ENCODE data around the gene ERN1. TPM values are rescaled to one million over a fixed set of nuclear protein-coding genes. Genes with fewer than 3 reads are reported as not detected.

Gene ERN1
- total and polyA plus RNA-seq, 2 experiments from 2014 or later: 8.9 to 12.4 TPM

GRCh38 chr17:64161380-64162176, 31.6 kb upstream of the ERN1 start:
- Histone ChIP-seq H3K27ac (no peak overlapping the region), H3K9me3 (ENCODE audit: low read depth) (no peaks in the 10 kb centered on the region), H3K27me3 (no peaks in the 10 kb centered on the region), H3K36me3 (no peaks in the 10 kb centered on the region), H3K4me1 (ENCODE audit: low read depth) (peaks cover 11% of the 10 kb centered on the region), H3K4me3 (no peak overlapping the region)
- no peak for DNase-seq (ENCODE audit: low read depth in 1 of 2, low spot score in 1 of 2)
- no peak for TF ChIP-seq CTCF (IDR thresholded peaks at IDR 0.05; ENCODE audit: low read depth, low read length)

- Histone ChIP-seq H3K4me3 (no peak overlapping the region), H3K27ac (no peak overlapping the region), H3K9me3 (ENCODE audit: low read depth) (no peaks in the 10 kb centered on the region), H3K36me3 (no peaks in the 10 kb centered on the region), H3K27me3 (no peaks in the 10 kb centered on the region), H3K4me1 (ENCODE audit: low read depth) (peaks cover 18% of the 10 kb centered on the region)
- TF ChIP-seq CTCF (IDR thresholded peaks at IDR 0.05; ENCODE audit: low read depth, low read length): no peak
- DNase-seq (ENCODE audit: low read depth in 1 of 2, low spot score in 1 of 2): no peak
These were observed 30.4 kb upstream of the ERN1 start for GRCh38 chr17:64160378-64160777.

- H3K4me1 ChIP-seq (ENCODE audit: low read depth): peaks cover 18% of the 10 kb centered on the region
- no peak for TF ChIP-seq CTCF (IDR thresholded peaks at IDR 0.05; ENCODE audit: low read depth, low read length)
- H3K27me3 ChIP-seq: no peaks in the 10 kb centered on the region
- no peak overlapping the region for H3K4me3 ChIP-seq
- H3K36me3 ChIP-seq: no peaks in the 10 kb centered on the region
- no peaks in the 10 kb centered on the region for H3K9me3 ChIP-seq (ENCODE audit: low read depth)
- no peak for DNase-seq (ENCODE audit: low read depth in 1 of 2, low spot score in 1 of 2)
- H3K27ac ChIP-seq: no peak overlapping the region
These were observed 29.1 kb upstream of the ERN1 start for GRCh38 chr17:64158831-64159590.

- no peak for DNase-seq (ENCODE audit: low read depth in 1 of 2, low spot score in 1 of 2)
- TF ChIP-seq CTCF (IDR thresholded peaks at IDR 0.05; ENCODE audit: low read depth, low read length): no peak
- H3K36me3 ChIP-seq: peaks cover 2% of the 10 kb centered on the region
- H3K27me3 ChIP-seq: no peaks in the 10 kb centered on the region
- H3K4me3 ChIP-seq: no peak overlapping the region
- no peak overlapping the region for H3K27ac ChIP-seq
- H3K9me3 ChIP-seq (ENCODE audit: low read depth): no peaks in the 10 kb centered on the region
- H3K4me1 ChIP-seq (ENCODE audit: low read depth): peaks cover 18% of the 10 kb centered on the region
These were observed 28.5 kb upstream of the ERN1 start for GRCh38 chr17:64158406-64158805.

GRCh38 chr17:64157669-64158180, 27.8 kb upstream of the ERN1 start:
- Histone ChIP-seq H3K4me3 (no peak overlapping the region), H3K9me3 (ENCODE audit: low read depth) (no peaks in the 10 kb centered on the region), H3K27ac (no peak overlapping the region), H3K4me1 (ENCODE audit: low read depth) (peaks cover 21% of the 10 kb centered on the region), H3K27me3 (no peaks in the 10 kb centered on the region), H3K36me3 (peaks cover 3% of the 10 kb centered on the region)
- TF ChIP-seq CTCF (IDR thresholded peaks at IDR 0.05; ENCODE audit: low read depth, low read length): no peak
- no peak for DNase-seq (ENCODE audit: low read depth in 1 of 2, low spot score in 1 of 2)

Data from cardiac muscle cell (in vitro differentiated cells and primary cell).